NT2/D1 (cell line): ENCODE measurements around the gene MARCHF3.

Source experiments
- SUZ12 ChIP-seq: IDR thresholded peaks from 2 replicates; pipeline ENCODE4 v1.6.1; 2011; ENCODE audit not compliant: insufficient read length, insufficient read depth; ENCODE audit errors: extremely low read depth
- YY1 ChIP-seq: IDR thresholded peaks from 2 replicates; pipeline ENCODE4 v1.6.1; 2011; ENCODE audit not compliant: insufficient read length, insufficient read depth
- ZNF274 ChIP-seq: IDR thresholded peaks from 2 replicates; pipeline ENCODE4 v1.6.1; 2011; ENCODE audit warnings: mild to moderate bottlenecking, low read depth, low read length

- TF ChIP-seq ZNF274: no peak
- TF ChIP-seq YY1: no peak
- TF ChIP-seq SUZ12: no peak
These were observed 31.2 kb upstream of the MARCHF3 start for GRCh38 chr5:127061537-127061936.
